ENCODE measurements around the gene NTRK3. TPM values are rescaled to one million over a fixed set of nuclear protein-coding genes. Genes with fewer than 3 reads are reported as not detected.

The NTRK3 gene
- total and polyA plus RNA-seq, 2 experiments from 2014 or later: not detected

- no peaks in the 10 kb centered on the region for H3K36me3 ChIP-seq (ENCODE audit: low read depth)
- in situ Hi-C loops (cut with MboI): no loop called here
Observed at GRCh38 chr15:87850916-87851315, 405.6 kb downstream of the NTRK3 start.

DNA sequence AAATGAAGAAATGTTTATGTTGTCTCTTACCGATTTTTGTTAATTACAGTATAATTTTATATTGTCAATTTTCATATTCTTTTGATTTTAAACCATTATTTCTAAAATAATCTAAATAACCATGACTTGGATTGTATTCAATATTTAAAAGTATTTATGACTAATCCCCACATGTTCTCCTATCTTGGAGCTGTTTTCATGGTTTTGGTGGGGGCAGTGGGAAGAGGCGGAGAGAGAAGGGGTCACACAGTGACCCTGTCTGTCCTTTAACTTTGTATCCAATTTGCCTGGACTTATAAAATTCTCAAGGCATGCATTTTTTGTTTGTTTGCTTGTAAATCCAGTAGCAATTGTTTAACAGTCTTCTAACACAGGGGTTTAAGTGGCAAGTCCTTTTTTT, 407.4 kb downstream of the NTRK3 start:
- no peak overlapping the region for H3K9ac ChIP-seq
- H3K4me2 ChIP-seq (ENCODE audit: unreplicated experiment): no peak overlapping the region
- H3K9me2 ChIP-seq (ENCODE audit: insufficient read depth): no peaks in the 10 kb centered on the region
- WGBS, 2 experiments (ENCODE audit: low coverage in 1 of 2, low lambda C conversion rate in 2 of 2, missing lambda C conversion rate in 2 of 2): 43 to 53% methylated on average over 2 of the region's 2 CpGs
- no peaks in the 10 kb centered on the region for H3K36me3 ChIP-seq (ENCODE audit: low read depth)
- TF ChIP-seq EZH2phosphoT487 (IDR thresholded peaks at IDR 0.05; ENCODE audit: insufficient read depth, low read depth) (no peak), EZH2 (IDR thresholded peaks at IDR 0.05; ENCODE audit: insufficient read depth, poor library complexity, severe bottlenecking) (no peak)
- no peak overlapping the region for H3K27ac ChIP-seq
- no peaks in the 10 kb centered on the region for H3F3A ChIP-seq (ENCODE audit: insufficient read depth)
- in situ Hi-C loops (cut with MboI): no loop called here
- H4K20me1 ChIP-seq (ENCODE audit: insufficient read depth): no peaks in the 10 kb centered on the region
- peak; percentile 8 for DNase-seq
- no peaks in the 10 kb centered on the region for H3K27me3 ChIP-seq (replicated peaks; ENCODE audit: insufficient read depth)
- no peaks in the 10 kb centered on the region for H3K9me3 ChIP-seq (ENCODE audit: low read depth)
- no peaks in the 10 kb centered on the region for H3K79me2 ChIP-seq (ENCODE audit: insufficient read depth)
- no peak overlapping the region for H2AFZ ChIP-seq
- H3K4me1 ChIP-seq (ENCODE audit: insufficient read depth): no peaks in the 10 kb centered on the region
- H3K4me3 ChIP-seq: no peak overlapping the region

More at GRCh38 chr15:87850916-87851315, 405.6 kb downstream of the NTRK3 start:
- H3K4me3 ChIP-seq: no peak overlapping the region
- H3K9me3 ChIP-seq (ENCODE audit: low read depth): no peaks in the 10 kb centered on the region
- H4K20me1 ChIP-seq (ENCODE audit: insufficient read depth): no peaks in the 10 kb centered on the region
- H3K27me3 ChIP-seq (replicated peaks; ENCODE audit: insufficient read depth): no peaks in the 10 kb centered on the region
- TF ChIP-seq EZH2phosphoT487 (IDR thresholded peaks at IDR 0.05; ENCODE audit: insufficient read depth, low read depth): no peak
- TF ChIP-seq EZH2 (IDR thresholded peaks at IDR 0.05; ENCODE audit: insufficient read depth, poor library complexity, severe bottlenecking): no peak
- no peak for DNase-seq
- H3K27ac ChIP-seq: no peak overlapping the region
- H2AFZ ChIP-seq: no peak overlapping the region
- no peak overlapping the region for H3K4me2 ChIP-seq (ENCODE audit: unreplicated experiment)
- no peaks in the 10 kb centered on the region for H3F3A ChIP-seq (ENCODE audit: insufficient read depth)
- 28% methylated on average over 4 of the region's 4 CpGs for WGBS, 2 experiments (ENCODE audit: low coverage in 1 of 2, low lambda C conversion rate in 2 of 2, missing lambda C conversion rate in 2 of 2)
- H3K79me2 ChIP-seq (ENCODE audit: insufficient read depth): no peaks in the 10 kb centered on the region
- H3K4me1 ChIP-seq (ENCODE audit: insufficient read depth): no peaks in the 10 kb centered on the region
- no peaks in the 10 kb centered on the region for H3K9me2 ChIP-seq (ENCODE audit: insufficient read depth)
- no peak overlapping the region for H3K9ac ChIP-seq

- no peak for DNase-seq
- no peak overlapping the region for H3K27ac ChIP-seq
- no peak overlapping the region for H2AFZ ChIP-seq
- H3K27me3 ChIP-seq (replicated peaks; ENCODE audit: insufficient read depth): no peaks in the 10 kb centered on the region
- H3K4me3 ChIP-seq: no peak overlapping the region
- in situ Hi-C loops (cut with MboI): no loop called here
- H3K9me2 ChIP-seq (ENCODE audit: insufficient read depth): no peaks in the 10 kb centered on the region
- H3K79me2 ChIP-seq (ENCODE audit: insufficient read depth): no peaks in the 10 kb centered on the region
- H3K9ac ChIP-seq: no peak overlapping the region
- no peaks in the 10 kb centered on the region for H3F3A ChIP-seq (ENCODE audit: insufficient read depth)
- no peaks in the 10 kb centered on the region for H4K20me1 ChIP-seq (ENCODE audit: insufficient read depth)
- WGBS, 2 experiments (ENCODE audit: low coverage in 1 of 2, low lambda C conversion rate in 2 of 2, missing lambda C conversion rate in 2 of 2): 45 to 52% methylated on average over 1 of the region's 1 CpG
- no peak overlapping the region for H3K4me2 ChIP-seq (ENCODE audit: unreplicated experiment)
- H3K4me1 ChIP-seq (ENCODE audit: insufficient read depth): no peaks in the 10 kb centered on the region
- no peaks in the 10 kb centered on the region for H3K36me3 ChIP-seq (ENCODE audit: low read depth)
- no peak for TF ChIP-seq EZH2 (IDR thresholded peaks at IDR 0.05; ENCODE audit: insufficient read depth, poor library complexity, severe bottlenecking)
- TF ChIP-seq EZH2phosphoT487 (IDR thresholded peaks at IDR 0.05; ENCODE audit: insufficient read depth, low read depth): no peak
- H3K9me3 ChIP-seq (ENCODE audit: low read depth): no peaks in the 10 kb centered on the region
Observed at GRCh38 chr15:87848012-87848411, 408.5 kb downstream of the NTRK3 start.

- Histone ChIP-seq H3K27me3 (replicated peaks; ENCODE audit: insufficient read depth) (no peaks in the 10 kb centered on the region), H2AFZ (no peak overlapping the region), H3F3A (ENCODE audit: insufficient read depth) (no peaks in the 10 kb centered on the region), H3K9me2 (ENCODE audit: insufficient read depth) (no peaks in the 10 kb centered on the region), H3K79me2 (ENCODE audit: insufficient read depth) (no peaks in the 10 kb centered on the region), H3K4me2 (ENCODE audit: unreplicated experiment) (no peak overlapping the region), H3K4me1 (ENCODE audit: insufficient read depth) (no peaks in the 10 kb centered on the region), H3K36me3 (ENCODE audit: low read depth) (no peaks in the 10 kb centered on the region), H3K27ac (no peak overlapping the region), H3K9me3 (ENCODE audit: low read depth) (no peaks in the 10 kb centered on the region), H4K20me1 (ENCODE audit: insufficient read depth) (no peaks in the 10 kb centered on the region), H3K4me3 (no peak overlapping the region), H3K9ac (no peak overlapping the region)
- 27 to 32% methylated on average over 3 of the region's 3 CpGs for WGBS, 2 experiments (ENCODE audit: low coverage in 1 of 2, low lambda C conversion rate in 2 of 2, missing lambda C conversion rate in 2 of 2)
- no peak for TF ChIP-seq EZH2 (IDR thresholded peaks at IDR 0.05; ENCODE audit: insufficient read depth, poor library complexity, severe bottlenecking)
- no peak for TF ChIP-seq EZH2phosphoT487 (IDR thresholded peaks at IDR 0.05; ENCODE audit: insufficient read depth, low read depth)
- in situ Hi-C loops (cut with MboI): no loop called here
- peak; percentile 54 for DNase-seq
Observed at GRCh38 chr15:87846746-87847145, 409.8 kb downstream of the NTRK3 start.

DNA sequence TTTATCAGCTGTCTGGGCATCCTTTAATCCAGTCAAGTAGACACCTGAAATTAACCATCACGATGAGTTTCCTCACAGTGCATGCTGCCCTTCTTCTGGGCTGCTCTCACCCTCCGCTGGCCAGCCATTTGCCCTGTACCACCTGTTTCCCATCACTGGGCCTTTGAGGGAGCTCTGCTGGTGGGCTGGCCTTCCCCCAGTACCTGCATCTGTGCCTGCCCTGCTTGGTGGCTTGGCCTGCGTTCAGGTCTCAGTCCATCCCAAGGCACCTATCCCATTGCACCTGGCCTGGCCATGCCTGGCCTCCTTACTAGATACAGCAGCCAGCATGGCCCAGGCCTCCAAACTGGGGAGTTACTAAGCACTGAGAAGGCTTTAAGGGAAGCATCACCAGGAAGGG, 413.2 kb downstream of the NTRK3 start:
- Histone ChIP-seq H3K4me1 (ENCODE audit: insufficient read depth) (no peaks in the 10 kb centered on the region), H3K27me3 (replicated peaks; ENCODE audit: insufficient read depth) (no peaks in the 10 kb centered on the region), H3K4me2 (ENCODE audit: unreplicated experiment) (no peak overlapping the region), H4K20me1 (ENCODE audit: insufficient read depth) (no peaks in the 10 kb centered on the region), H3K9me2 (ENCODE audit: insufficient read depth) (no peaks in the 10 kb centered on the region), H3K36me3 (ENCODE audit: low read depth) (no peaks in the 10 kb centered on the region), H2AFZ (no peak overlapping the region), H3K9ac (no peak overlapping the region), H3K79me2 (ENCODE audit: insufficient read depth) (no peaks in the 10 kb centered on the region), H3F3A (ENCODE audit: insufficient read depth) (no peaks in the 10 kb centered on the region), H3K27ac (no peak overlapping the region), H3K4me3 (no peak overlapping the region), H3K9me3 (ENCODE audit: low read depth) (no peaks in the 10 kb centered on the region)
- DNase-seq: no peak
- 55 to 70% methylated on average over 3 of the region's 3 CpGs for WGBS, 2 experiments (ENCODE audit: low coverage in 1 of 2, low lambda C conversion rate in 2 of 2, missing lambda C conversion rate in 2 of 2)
- in situ Hi-C loops (cut with MboI): no loop called here
- TF ChIP-seq EZH2phosphoT487 (IDR thresholded peaks at IDR 0.05; ENCODE audit: insufficient read depth, low read depth) (no peak), EZH2 (IDR thresholded peaks at IDR 0.05; ENCODE audit: insufficient read depth, poor library complexity, severe bottlenecking) (no peak)
